PFSK-1 (cell line): ENCODE results near the gene PLEKHG4.

Source experiments
- SIN3A ChIP-seq: IDR thresholded peaks from 2 replicates; pipeline ENCODE4 v1.6.1; 2012; ENCODE audit warnings: mild to moderate bottlenecking, low read length, moderate library complexity, borderline replicate concordance; ENCODE audit not compliant: insufficient read depth
- TAF1 ChIP-seq: IDR thresholded peaks from 2 replicates; pipeline ENCODE4 v1.6.1; 2012; ENCODE audit warnings: low read length, control low read depth, borderline replicate concordance; ENCODE audit not compliant: insufficient read depth
- TF ChIP-seq, protein P1 (sequence below), 2 experiments: IDR thresholded peaks; 2 replicates each; pipeline versions ENCODE4 v1.6.1 to v1.8.0; 2011 to 2012; ENCODE audit warnings: low read depth in 2 of 2, low read length in 2 of 2, control low read depth in 1 of 2, inconsistent platforms in 1 of 2, mild to moderate bottlenecking in 1 of 2, moderate library complexity in 1 of 2; ENCODE audit not compliant: insufficient read depth in 1 of 2

DNA sequence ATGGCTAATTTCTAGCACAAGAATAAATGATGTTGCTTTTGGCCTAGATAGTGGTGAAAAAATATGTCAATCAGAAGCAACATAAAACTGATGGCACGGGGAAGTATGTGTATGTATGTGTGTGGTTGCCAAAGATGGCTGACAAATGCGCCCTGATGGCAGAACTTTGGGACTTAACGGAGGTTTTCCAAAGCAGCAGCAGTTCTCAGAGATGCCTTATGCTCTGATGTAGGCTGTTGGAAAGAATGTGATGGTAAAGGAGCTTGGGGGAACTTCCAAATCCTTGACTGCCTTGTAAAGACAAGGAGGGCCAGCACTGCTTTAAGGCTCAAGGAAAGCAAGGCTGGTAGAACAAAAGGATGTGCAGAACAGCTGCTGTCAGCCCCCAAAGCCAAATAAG, 31.2 kb downstream of the PLEKHG4 start:
- TF ChIP-seq, protein P1, sequence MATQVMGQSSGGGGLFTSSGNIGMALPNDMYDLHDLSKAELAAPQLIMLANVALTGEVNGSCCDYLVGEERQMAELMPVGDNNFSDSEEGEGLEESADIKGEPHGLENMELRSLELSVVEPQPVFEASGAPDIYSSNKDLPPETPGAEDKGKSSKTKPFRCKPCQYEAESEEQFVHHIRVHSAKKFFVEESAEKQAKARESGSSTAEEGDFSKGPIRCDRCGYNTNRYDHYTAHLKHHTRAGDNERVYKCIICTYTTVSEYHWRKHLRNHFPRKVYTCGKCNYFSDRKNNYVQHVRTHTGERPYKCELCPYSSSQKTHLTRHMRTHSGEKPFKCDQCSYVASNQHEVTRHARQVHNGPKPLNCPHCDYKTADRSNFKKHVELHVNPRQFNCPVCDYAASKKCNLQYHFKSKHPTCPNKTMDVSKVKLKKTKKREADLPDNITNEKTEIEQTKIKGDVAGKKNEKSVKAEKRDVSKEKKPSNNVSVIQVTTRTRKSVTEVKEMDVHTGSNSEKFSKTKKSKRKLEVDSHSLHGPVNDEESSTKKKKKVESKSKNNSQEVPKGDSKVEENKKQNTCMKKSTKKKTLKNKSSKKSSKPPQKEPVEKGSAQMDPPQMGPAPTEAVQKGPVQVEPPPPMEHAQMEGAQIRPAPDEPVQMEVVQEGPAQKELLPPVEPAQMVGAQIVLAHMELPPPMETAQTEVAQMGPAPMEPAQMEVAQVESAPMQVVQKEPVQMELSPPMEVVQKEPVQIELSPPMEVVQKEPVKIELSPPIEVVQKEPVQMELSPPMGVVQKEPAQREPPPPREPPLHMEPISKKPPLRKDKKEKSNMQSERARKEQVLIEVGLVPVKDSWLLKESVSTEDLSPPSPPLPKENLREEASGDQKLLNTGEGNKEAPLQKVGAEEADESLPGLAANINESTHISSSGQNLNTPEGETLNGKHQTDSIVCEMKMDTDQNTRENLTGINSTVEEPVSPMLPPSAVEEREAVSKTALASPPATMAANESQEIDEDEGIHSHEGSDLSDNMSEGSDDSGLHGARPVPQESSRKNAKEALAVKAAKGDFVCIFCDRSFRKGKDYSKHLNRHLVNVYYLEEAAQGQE (IDR thresholded peaks at IDR 0.05; ENCODE audit: insufficient read depth in 1 of 2, low read depth in 2 of 2, low read length in 2 of 2): no peak
- TF ChIP-seq TAF1 (no peak), SIN3A (no peak)
